ENCODE results near the gene DOCK2. TPM values are rescaled to one million over a fixed set of nuclear protein-coding genes. Genes with fewer than 3 reads are reported as not detected.

The DOCK2 gene
- polyA plus RNA-seq, 1 donor (not counting 4 experiments of a cell fraction or from before 2014, with no cell fraction given) = 0.21 TPM

GRCh38 chr5:169607882-169608281 is 29.2 kb upstream of the DOCK2 start:
- Histone ChIP-seq H3K4me2 (ENCODE audit: control insufficient read depth, extremely low read depth, insufficient read depth, low read depth, low read length) (no peak overlapping the region), H3K9me1 (ENCODE audit: control insufficient read depth, extremely low read depth, insufficient read depth, low read length) (no peaks in the 10 kb centered on the region), H3K79me2 (ENCODE audit: control insufficient read depth, insufficient read depth, low read length) (no peaks in the 10 kb centered on the region), H4K20me1 (ENCODE audit: control insufficient read depth, extremely low read depth, insufficient read depth, low read length) (no peaks in the 10 kb centered on the region), H3K27ac (ENCODE audit: control insufficient read depth, insufficient read depth, low read length) (no peak overlapping the region), H3K36me3 (ENCODE audit: control insufficient read depth in 2 of 2, extremely low read depth in 1 of 2, insufficient read depth in 2 of 2, low read length in 2 of 2) (no peaks in the 10 kb centered on the region), H2AFZ (ENCODE audit: control insufficient read depth, low read length) (no peak overlapping the region), H3K9ac (ENCODE audit: control insufficient read depth, extremely low read depth, insufficient read depth, low read length) (no peak overlapping the region), H3K4me3 (ENCODE audit: control insufficient read depth in 2 of 3, extremely low read depth in 1 of 3, insufficient read depth in 2 of 3, low read depth in 1 of 3, low read length in 3 of 3) (no peak overlapping the region), H3K27me3 (ENCODE audit: control insufficient read depth, extremely low read depth, insufficient read depth, low read length) (no peaks in the 10 kb centered on the region), H3K4me1 (ENCODE audit: control insufficient read depth, extremely low read depth, insufficient read depth, low read length) (no peaks in the 10 kb centered on the region), H3K9me3 (ENCODE audit: control insufficient read depth, low read depth, low read length) (no peaks in the 10 kb centered on the region)
- TF ChIP-seq, protein P1, sequence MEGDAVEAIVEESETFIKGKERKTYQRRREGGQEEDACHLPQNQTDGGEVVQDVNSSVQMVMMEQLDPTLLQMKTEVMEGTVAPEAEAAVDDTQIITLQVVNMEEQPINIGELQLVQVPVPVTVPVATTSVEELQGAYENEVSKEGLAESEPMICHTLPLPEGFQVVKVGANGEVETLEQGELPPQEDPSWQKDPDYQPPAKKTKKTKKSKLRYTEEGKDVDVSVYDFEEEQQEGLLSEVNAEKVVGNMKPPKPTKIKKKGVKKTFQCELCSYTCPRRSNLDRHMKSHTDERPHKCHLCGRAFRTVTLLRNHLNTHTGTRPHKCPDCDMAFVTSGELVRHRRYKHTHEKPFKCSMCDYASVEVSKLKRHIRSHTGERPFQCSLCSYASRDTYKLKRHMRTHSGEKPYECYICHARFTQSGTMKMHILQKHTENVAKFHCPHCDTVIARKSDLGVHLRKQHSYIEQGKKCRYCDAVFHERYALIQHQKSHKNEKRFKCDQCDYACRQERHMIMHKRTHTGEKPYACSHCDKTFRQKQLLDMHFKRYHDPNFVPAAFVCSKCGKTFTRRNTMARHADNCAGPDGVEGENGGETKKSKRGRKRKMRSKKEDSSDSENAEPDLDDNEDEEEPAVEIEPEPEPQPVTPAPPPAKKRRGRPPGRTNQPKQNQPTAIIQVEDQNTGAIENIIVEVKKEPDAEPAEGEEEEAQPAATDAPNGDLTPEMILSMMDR (optimal IDR thresholded peaks at IDR 0.05 in 1 of 3, IDR thresholded peaks at IDR 0.05 in 1 of 3, conservative IDR thresholded peaks at IDR 0.05 in 1 of 3; ENCODE audit: extremely low read depth in 1 of 3, insufficient read depth in 2 of 3, low read length in 3 of 3) = no peak
- TF ChIP-seq EZH2 (IDR thresholded peaks at IDR 0.05; ENCODE audit: low read length) = no peak
- dilution Hi-C loops (cut with MboI; ENCODE audit: extremely low pct_ligation_motif_present, low sequenced_read_pairs) = no loop called here
- FAIRE-seq (no peak), DNase-seq (ENCODE audit: low read depth, low spot score) (no peak)

- Histone ChIP-seq H4K20me1 (ENCODE audit: control insufficient read depth, extremely low read depth, insufficient read depth, low read length) (no peaks in the 10 kb centered on the region), H3K4me1 (ENCODE audit: control insufficient read depth, extremely low read depth, insufficient read depth, low read length) (no peaks in the 10 kb centered on the region), H3K36me3 (ENCODE audit: control insufficient read depth in 2 of 2, extremely low read depth in 1 of 2, insufficient read depth in 2 of 2, low read length in 2 of 2) (no peaks in the 10 kb centered on the region), H3K27ac (ENCODE audit: control insufficient read depth, insufficient read depth, low read length) (no peak overlapping the region), H3K9me1 (ENCODE audit: control insufficient read depth, extremely low read depth, insufficient read depth, low read length) (no peaks in the 10 kb centered on the region), H3K9ac (ENCODE audit: control insufficient read depth, extremely low read depth, insufficient read depth, low read length) (no peak overlapping the region), H3K4me3 (ENCODE audit: control insufficient read depth in 2 of 3, extremely low read depth in 1 of 3, insufficient read depth in 2 of 3, low read depth in 1 of 3, low read length in 3 of 3) (no peak overlapping the region), H3K9me3 (ENCODE audit: control insufficient read depth, low read depth, low read length) (no peaks in the 10 kb centered on the region), H3K27me3 (ENCODE audit: control insufficient read depth, extremely low read depth, insufficient read depth, low read length) (no peaks in the 10 kb centered on the region), H2AFZ (ENCODE audit: control insufficient read depth, low read length) (no peak overlapping the region), H3K4me2 (ENCODE audit: control insufficient read depth, extremely low read depth, insufficient read depth, low read depth, low read length) (no peak overlapping the region), H3K79me2 (ENCODE audit: control insufficient read depth, insufficient read depth, low read length) (no peaks in the 10 kb centered on the region)
- DNase-seq (ENCODE audit: low read depth, low spot score) (no peak), FAIRE-seq (no peak)
- TF ChIP-seq, protein P1 (optimal IDR thresholded peaks at IDR 0.05 in 1 of 3, IDR thresholded peaks at IDR 0.05 in 1 of 3, conservative IDR thresholded peaks at IDR 0.05 in 1 of 3; ENCODE audit: extremely low read depth in 1 of 3, insufficient read depth in 2 of 3, low read length in 3 of 3) = no peak
- no peak for TF ChIP-seq EZH2 (IDR thresholded peaks at IDR 0.05; ENCODE audit: low read length)
- dilution Hi-C loops (cut with MboI; ENCODE audit: extremely low pct_ligation_motif_present, low sequenced_read_pairs) = no loop called here
Measured at GRCh38 chr5:169609716-169610115, 27.4 kb upstream of the DOCK2 start.

All from keratinocyte (primary cell).